ENCODE results near the gene ESPN.

DNA sequence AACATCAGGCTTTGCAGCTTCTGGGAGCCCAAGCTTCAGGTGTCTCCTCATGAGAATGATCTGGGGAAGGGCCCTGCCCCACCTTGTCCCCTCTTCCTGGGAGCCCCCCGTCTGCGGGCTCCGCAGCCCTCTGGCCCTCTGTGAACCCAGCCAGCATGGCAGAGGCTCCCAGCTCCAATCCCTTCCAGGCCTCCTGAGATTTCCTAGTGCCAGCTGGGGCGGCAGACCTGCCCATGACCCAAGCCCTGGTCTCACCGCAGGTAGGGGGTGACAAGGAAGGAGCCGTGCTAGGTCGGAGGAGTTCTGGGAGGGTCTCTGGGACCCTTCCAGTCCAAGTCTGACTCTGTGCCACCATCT is 59.2 kb downstream of the ESPN start:
- TF ChIP-seq POLR2AphosphoS5 (IDR thresholded peaks at IDR 0.05; ENCODE audit: low read depth, low read length) = no peak
- TF ChIP-seq, protein P1, sequence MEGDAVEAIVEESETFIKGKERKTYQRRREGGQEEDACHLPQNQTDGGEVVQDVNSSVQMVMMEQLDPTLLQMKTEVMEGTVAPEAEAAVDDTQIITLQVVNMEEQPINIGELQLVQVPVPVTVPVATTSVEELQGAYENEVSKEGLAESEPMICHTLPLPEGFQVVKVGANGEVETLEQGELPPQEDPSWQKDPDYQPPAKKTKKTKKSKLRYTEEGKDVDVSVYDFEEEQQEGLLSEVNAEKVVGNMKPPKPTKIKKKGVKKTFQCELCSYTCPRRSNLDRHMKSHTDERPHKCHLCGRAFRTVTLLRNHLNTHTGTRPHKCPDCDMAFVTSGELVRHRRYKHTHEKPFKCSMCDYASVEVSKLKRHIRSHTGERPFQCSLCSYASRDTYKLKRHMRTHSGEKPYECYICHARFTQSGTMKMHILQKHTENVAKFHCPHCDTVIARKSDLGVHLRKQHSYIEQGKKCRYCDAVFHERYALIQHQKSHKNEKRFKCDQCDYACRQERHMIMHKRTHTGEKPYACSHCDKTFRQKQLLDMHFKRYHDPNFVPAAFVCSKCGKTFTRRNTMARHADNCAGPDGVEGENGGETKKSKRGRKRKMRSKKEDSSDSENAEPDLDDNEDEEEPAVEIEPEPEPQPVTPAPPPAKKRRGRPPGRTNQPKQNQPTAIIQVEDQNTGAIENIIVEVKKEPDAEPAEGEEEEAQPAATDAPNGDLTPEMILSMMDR (IDR thresholded peaks at IDR 0.05) = no peak

Measured in Panc1 (cell line).